Right ventricle myocardium inferior (tissue), 1 donor: Measurements from ENCODE around the gene TRAF5. TPM values are rescaled to one million over a fixed set of nuclear protein-coding genes. Genes with fewer than 3 reads are reported as not detected.
A peak's percentile ranks its signal among the peaks of the same experiment; 100 is the strongest.
"Not testable (repeated sequence)": the region's sequence is repeated elsewhere in the genome, so short reads cannot be mapped to it uniquely, and the experiment has no call there.

Experiments
- ATAC-seq: fragments of 200-7000 bp; cut with Tn5 transposase; one replicate; pipeline ENCODE4 v1.9.1; 2020; ENCODE audit warnings: mild to moderate bottlenecking, moderate library complexity
- DNase-seq: peaks from one replicate; pipeline ENCODE4 v3.0.0; 2021; ENCODE audit errors: missing footprints
- intact Hi-C: fragments of 100-400 bp; cut with DNase I; formaldehyde crosslinking; loops from one replicate; pipeline ENCODE4 v1.11.0; 2022
- total RNA-seq: library from RNA; stranded (reverse); fragmentation: NEBNext Ultra II Directional; extraction: Animal tissue kit (Norgen Biotek cat#: 25700); gene quantifications from one replicate; pipeline ENCODE4 v1.2.1, GENCODE V29; 2021
- donor health status: DM: no; HTN: yes; CAD: no; lungs with severe emphysema.

The TRAF5 gene
- total RNA-seq, 1 donor from 2014 or later, result 2.1 TPM

GRCh38 chr1:211398266-211398930 is 71.8 kb downstream of the TRAF5 start:
- DNase-seq, ATAC-seq, intact Hi-C loops: not testable (repeated sequence)

- intact Hi-C loops, DNase-seq, ATAC-seq: not testable (repeated sequence)
Measured at GRCh38 chr1:211399851-211400393, 73.3 kb downstream of the TRAF5 start.

- ATAC-seq, DNase-seq, intact Hi-C loops: not testable (repeated sequence)
Measured at GRCh38 chr1:211401751-211402150, 75.1 kb downstream of the TRAF5 start.

- intact Hi-C loops, DNase-seq, ATAC-seq: not testable (repeated sequence)
Measured at GRCh38 chr1:211406086-211406485, 79.5 kb downstream of the TRAF5 start.

GRCh38 chr1:211407749-211408148 is 81.1 kb downstream of the TRAF5 start:
- DNase-seq, intact Hi-C loops, ATAC-seq: not testable (repeated sequence)

- ATAC-seq, result no peak
- intact Hi-C loops, result no loop called here
- DNase-seq, result no peak
Measured at GRCh38 chr1:211411639-211412038, 85.0 kb downstream of the TRAF5 start.

GRCh38 chr1:211415700-211416099 is 89.1 kb downstream of the TRAF5 start:
- no peak for DNase-seq
- intact Hi-C loops, result no loop called here
- no peak for ATAC-seq

- peak; percentile 82 for ATAC-seq
- DNase-seq, result peak; percentile 56
- intact Hi-C loops, result not testable (repeated sequence)
Measured at GRCh38 chr1:211416246-211416627, 89.6 kb downstream of the TRAF5 start.

- peak; percentile 59 for ATAC-seq
- intact Hi-C loops, result not testable (repeated sequence)
- DNase-seq, result peak; percentile 75
Measured at GRCh38 chr1:211416628-211417323, 90.1 kb downstream of the TRAF5 start.

GRCh38 chr1:211420389-211420788 is 93.8 kb downstream of the TRAF5 start:
- no peak for ATAC-seq
- intact Hi-C loops, result no loop called here
- no peak for DNase-seq

- no peak for ATAC-seq
- no peak for DNase-seq
- intact Hi-C loops, result no loop called here
Measured at GRCh38 chr1:211420845-211421454, 94.3 kb downstream of the TRAF5 start.

- ATAC-seq, result no peak
- no peak for DNase-seq
- intact Hi-C loops, result no loop called here
Measured at GRCh38 chr1:211424018-211424417, 97.4 kb downstream of the TRAF5 start.

Other genes starting within 250 kb of the TRAF5 start
- gene KCNH1, start 192.7 kb upstream of the TRAF5 start, total RNA-seq, result not detected
- 46.5 TPM for gene RCOR3, start 67.5 kb upstream of the TRAF5 start, total RNA-seq
- gene RD3, start 165.3 kb downstream of the TRAF5 start, total RNA-seq, result not detected